Naive thymus-derived CD8-positive, alpha-beta T cell (primary cell): ENCODE data around the gene CAMK2D. TPM values are rescaled to one million over a fixed set of nuclear protein-coding genes. Genes with fewer than 3 reads are reported as not detected.

Experiments
- ATAC-seq, 2 donors: fragments of 150-1000 bp; cut with Tn5 transposase in 1 of 2; sonication (Bioruptor Pico), chemical (Tn5 transposase) in 1 of 2; 1 replicate in 1 of 2; 2 replicates in 1 of 2; pipeline ENCODE4 v1.10.0; 2021; ENCODE audit warnings: mild to moderate bottlenecking in 2 of 2, moderate library complexity in 2 of 2
- POLR2A ChIA-PET: fragments of 350-600 bp; sonication (Branson Sonifier 250); formaldehyde crosslinking; loops from one replicate; lab custom pipeline; 2021; ENCODE audit warnings: antibody characterized with exemption; lab: Charles Lee
- DNase-seq, 10 donors: peaks; one replicate each; pipeline versions ENCODE4 v3.0.0 to v3.0.0-alpha.2; 2020 to 2022
- H3K27ac Mint-ChIP-seq, 10 donors: one replicate each; pipeline ENCODE4 v1.8.0; 2020 to 2022; ENCODE audit warnings: mild to moderate bottlenecking in 10 of 10, mixed read lengths in 10 of 10, moderate library complexity in 4 of 10, inconsistent platforms in 1 of 10
- H3K27me3 Mint-ChIP-seq, 5 donors: one replicate each; pipeline ENCODE4 v1.8.0; 2021 to 2022; ENCODE audit warnings: mixed read lengths in 5 of 5
- H3K36me3 Mint-ChIP-seq, 3 donors: one replicate each; pipeline ENCODE4 v1.8.0; 2020 to 2022; ENCODE audit warnings: mixed read lengths in 3 of 3, mild to moderate bottlenecking in 2 of 3, inconsistent platforms in 1 of 3
- H3K4me1 Mint-ChIP-seq, 4 donors: one replicate each; pipeline ENCODE4 v1.8.0; 2021 to 2022; ENCODE audit warnings: mixed read lengths in 4 of 4
- H3K4me3 Mint-ChIP-seq, 10 donors: one replicate each; pipeline ENCODE4 v1.8.0; 2020 to 2022; ENCODE audit warnings: mild to moderate bottlenecking in 10 of 10, mixed read lengths in 10 of 10, moderate library complexity in 6 of 10, inconsistent platforms in 1 of 10
- H3K9me3 Mint-ChIP-seq, 9 donors: one replicate each; pipeline ENCODE4 v1.8.0; 2020 to 2022; ENCODE audit warnings: mixed read lengths in 9 of 9, mild to moderate bottlenecking in 3 of 9, inconsistent platforms in 1 of 9, moderate library complexity in 1 of 9
- polyA plus RNA-seq, 3 donors: library from polyadenylated mRNA; unstranded; fragments of 300-500 nt; fragmentation: Illumina TruSeq; gene quantifications; one replicate each; pipeline ENCODE4 v1.2.3, GENCODE V29; 2021
- total RNA-seq, 8 experiments: library from RNA in 2 of 8; stranded (reverse) in 2 of 8; gene quantifications; one replicate each; pipeline ENCODE4 v1.2.3 and lab custom pipeline; 2021 to 2026

CAMK2D gene
- total and polyA plus RNA-seq, 5 experiments from 2014 or later: 10.4 to 40.8 (median 12.0) TPM

DNA sequence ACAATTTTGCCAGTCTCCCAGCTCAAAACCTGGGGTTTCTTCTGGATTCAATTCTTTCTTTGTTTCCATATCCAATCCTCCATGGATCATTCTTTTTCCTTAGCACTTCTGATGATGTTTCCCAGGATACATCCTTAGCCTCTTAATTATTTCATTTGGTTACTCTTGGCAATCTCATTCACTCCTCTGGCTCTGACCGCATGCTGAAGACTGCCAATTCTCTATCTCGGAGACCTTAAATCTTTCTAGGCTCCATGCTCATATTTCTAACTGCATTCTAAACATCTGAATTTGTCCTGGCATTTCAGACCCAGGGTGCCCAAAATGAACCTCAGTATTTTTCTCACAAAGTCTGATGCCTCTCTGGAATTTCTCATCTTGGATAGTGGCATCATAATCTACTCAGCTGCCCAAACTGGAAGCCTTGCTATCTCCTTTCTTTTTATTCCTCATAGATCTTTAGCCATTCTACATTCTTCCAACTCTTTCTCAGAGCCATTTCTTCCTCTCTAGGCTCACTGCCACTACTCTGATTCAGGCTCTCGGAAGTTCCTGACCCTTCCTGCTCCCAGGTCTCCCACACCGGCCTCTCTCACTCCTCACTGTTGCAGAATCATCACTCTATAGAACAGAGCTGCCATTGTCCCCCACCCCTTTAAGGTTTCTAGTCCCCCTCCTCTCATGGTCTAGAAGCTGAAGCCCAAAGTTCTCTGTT, 290.2 kb downstream of the CAMK2D start:
- peak overlapping the region in 2 of 10 donors; percentile 8 to 11 for H3K27ac Mint-ChIP-seq
- DNase-seq (no peak), ATAC-seq (no peak)
- peaks cover under 1 to 29% (median 18%) of the 10 kb centered on the region in 3 donors for H3K36me3 Mint-ChIP-seq
- H3K4me1 Mint-ChIP-seq: peaks cover 0 to 10% (median 4%) of the 10 kb centered on the region in 4 donors
- H3K9me3 Mint-ChIP-seq: peaks cover 0 to under 1% (median 0%) of the 10 kb centered on the region in 9 donors
- no peaks in the 10 kb centered on the region for H3K27me3 Mint-ChIP-seq
- H3K4me3 Mint-ChIP-seq: no peak overlapping the region
- POLR2A ChIA-PET: no interaction called here

DNA sequence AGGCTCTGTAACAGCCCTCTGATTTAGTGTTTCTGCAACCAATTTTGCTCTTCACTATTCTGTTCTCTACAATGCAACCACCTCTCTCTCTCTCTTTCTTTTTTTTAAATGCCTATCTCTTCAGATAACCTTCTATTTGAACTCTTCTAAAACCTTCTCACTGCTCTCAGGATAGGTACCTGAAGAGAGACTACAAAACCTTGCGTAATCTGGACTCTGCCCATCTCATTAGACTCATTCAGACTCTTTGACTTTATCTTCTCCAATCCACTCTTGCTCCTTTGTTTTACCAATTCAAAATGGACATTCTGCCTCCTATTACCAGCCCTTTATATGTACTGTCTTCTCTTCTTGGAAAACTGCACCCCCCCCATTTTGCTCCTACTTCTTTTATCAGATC, 291.6 kb downstream of the CAMK2D start:
- Mint-ChIP-seq H3K4me1 (peaks cover 0 to 10% (median 4%) of the 10 kb centered on the region in 4 donors), H3K36me3 (peaks cover 0 to 30% (median 13%) of the 10 kb centered on the region in 3 donors), H3K4me3 (peak overlapping the region in 1 of 10 donors; percentile 22), H3K27ac (peak overlapping the region in 3 of 10 donors; percentile 4 to 39 (median 20)), H3K27me3 (no peaks in the 10 kb centered on the region), H3K9me3 (no peaks in the 10 kb centered on the region)
- ATAC-seq: no peak
- DNase-seq: no peak
- POLR2A ChIA-PET: no interaction called here

DNA sequence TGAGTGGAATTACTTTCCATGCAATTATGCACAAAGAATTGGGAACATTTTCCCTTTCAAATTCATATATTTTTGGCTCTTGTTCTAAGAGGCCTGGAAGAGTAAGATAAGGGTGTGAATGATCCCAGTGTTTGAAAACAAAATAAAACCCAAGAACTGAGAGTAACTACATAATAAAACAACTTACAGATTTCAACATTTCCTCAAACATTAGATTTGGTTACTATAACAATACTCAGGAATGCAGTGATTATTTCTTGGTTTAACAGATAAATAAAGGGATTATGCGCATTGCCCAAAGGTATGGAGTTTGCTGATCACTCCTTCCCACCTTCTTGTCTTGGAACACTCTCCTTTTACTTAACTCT, 292.5 kb downstream of the CAMK2D start:
- no peak overlapping the region for H3K4me3 Mint-ChIP-seq
- H3K4me1 Mint-ChIP-seq: peaks cover 0 to 10% (median 4%) of the 10 kb centered on the region in 4 donors
- H3K27ac Mint-ChIP-seq: peak overlapping the region in 1 of 10 donors; percentile 0
- POLR2A ChIA-PET: no interaction called here
- peaks cover 0 to 34% (median 15%) of the 10 kb centered on the region in 3 donors for H3K36me3 Mint-ChIP-seq
- no peaks in the 10 kb centered on the region for H3K9me3 Mint-ChIP-seq
- ATAC-seq: no peak
- no peaks in the 10 kb centered on the region for H3K27me3 Mint-ChIP-seq
- no peak for DNase-seq

DNA sequence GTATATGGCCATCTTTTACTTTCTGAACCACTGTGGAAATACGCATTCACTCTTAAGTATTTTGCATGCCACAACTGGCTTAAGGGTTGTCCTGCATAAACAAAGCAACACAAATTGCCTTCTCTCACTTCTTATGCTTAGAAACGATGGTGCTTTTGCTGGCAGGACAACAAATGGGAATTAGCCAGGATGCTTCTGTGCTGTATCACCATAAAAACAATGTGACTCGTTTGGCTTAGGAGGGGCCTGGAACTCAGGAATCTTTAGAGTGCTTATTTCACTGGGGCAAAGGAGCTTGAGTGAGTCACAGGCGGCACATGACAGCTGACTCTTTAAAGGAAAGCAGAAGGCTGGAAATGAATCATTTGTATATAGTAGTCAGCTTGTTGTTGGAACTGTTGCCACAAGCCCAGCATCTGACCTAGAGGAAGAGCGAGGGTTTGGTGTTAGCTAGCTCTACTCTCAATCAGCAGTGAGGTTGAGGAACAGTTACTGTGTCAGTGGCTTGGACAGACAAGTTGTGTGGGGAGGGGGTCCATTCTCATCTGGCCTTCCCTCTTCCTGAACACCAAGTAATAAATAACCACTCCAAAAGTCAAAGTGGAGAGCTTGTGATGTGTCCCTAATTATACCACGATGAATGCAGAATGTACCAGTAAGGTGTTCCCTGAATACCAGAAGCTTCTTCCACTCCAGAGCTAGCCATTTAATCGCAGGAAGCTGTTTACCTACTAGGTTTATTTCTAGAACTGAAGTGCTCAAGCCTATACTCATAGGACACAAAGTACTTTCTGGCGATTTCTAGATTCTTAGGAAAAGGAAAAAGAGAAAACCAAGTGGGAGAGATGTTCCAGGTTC, 293.1 kb downstream of the CAMK2D start:
- no peak for ATAC-seq
- Mint-ChIP-seq H3K27me3 (no peaks in the 10 kb centered on the region), H3K27ac (peak overlapping the region in 2 of 10 donors; percentile 46 to 72), H3K4me1 (peaks cover 0 to 10% (median 4%) of the 10 kb centered on the region in 4 donors), H3K9me3 (no peaks in the 10 kb centered on the region), H3K4me3 (no peak overlapping the region), H3K36me3 (peaks cover 0 to 36% (median 14%) of the 10 kb centered on the region in 3 donors)
- DNase-seq: no peak
- POLR2A ChIA-PET: no interaction called here

DNA sequence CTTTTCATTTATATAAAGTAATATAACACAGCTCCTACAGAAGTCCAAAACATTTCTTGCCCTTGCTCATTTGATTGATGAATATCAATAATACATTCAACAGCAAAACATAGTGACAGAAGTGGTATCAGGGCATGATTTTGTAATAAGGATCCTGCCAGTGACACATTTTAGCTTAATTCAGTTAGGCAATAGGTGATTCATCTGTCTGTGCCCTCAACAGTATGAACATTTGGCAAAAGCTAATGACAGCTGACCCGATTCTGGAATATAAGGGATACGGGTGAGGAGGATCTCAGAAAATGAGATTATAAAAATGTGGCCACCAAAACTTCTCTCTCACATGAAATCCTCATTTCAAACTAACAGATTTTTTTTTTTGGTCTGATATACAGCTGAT, 294.0 kb downstream of the CAMK2D start:
- POLR2A ChIA-PET: no interaction called here
- H3K4me1 Mint-ChIP-seq: peaks cover 0 to 10% (median 4%) of the 10 kb centered on the region in 4 donors
- no peaks in the 10 kb centered on the region for H3K9me3 Mint-ChIP-seq
- H3K27me3 Mint-ChIP-seq: no peaks in the 10 kb centered on the region
- H3K4me3 Mint-ChIP-seq: no peak overlapping the region
- peaks cover 0 to 36% (median 14%) of the 10 kb centered on the region in 3 donors for H3K36me3 Mint-ChIP-seq
- DNase-seq (no peak), ATAC-seq (no peak)
- peak overlapping the region in 1 of 10 donors; percentile 19 for H3K27ac Mint-ChIP-seq

DNA sequence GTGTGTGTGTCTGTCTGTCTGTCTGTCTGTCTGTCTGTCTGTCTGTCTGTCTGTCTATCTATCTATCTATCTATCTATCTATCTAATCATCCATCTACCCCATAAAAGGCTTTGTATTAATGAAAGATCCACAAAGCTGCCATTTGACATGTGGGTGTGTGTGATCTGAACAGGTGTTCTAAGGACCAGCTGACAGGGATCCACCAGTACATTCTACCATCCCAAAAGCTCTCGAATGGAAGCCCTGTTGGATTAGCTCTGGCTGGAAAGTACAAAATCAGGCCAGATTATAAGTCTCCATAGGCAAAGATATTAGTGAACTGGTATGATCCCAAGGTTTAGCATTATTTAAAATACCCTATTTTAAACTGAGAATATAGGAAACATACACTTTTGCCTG, 299.3 kb downstream of the CAMK2D start:
- Mint-ChIP-seq H3K36me3 (peaks cover 14 to 61% (median 31%) of the 10 kb centered on the region in 3 donors), H3K4me3 (no peak overlapping the region), H3K4me1 (peaks cover 0 to 3% (median 0%) of the 10 kb centered on the region in 4 donors), H3K27me3 (no peaks in the 10 kb centered on the region), H3K27ac (no peak overlapping the region), H3K9me3 (no peaks in the 10 kb centered on the region)
- POLR2A ChIA-PET: no interaction called here
- ATAC-seq (no peak), DNase-seq (no peak)

DNA sequence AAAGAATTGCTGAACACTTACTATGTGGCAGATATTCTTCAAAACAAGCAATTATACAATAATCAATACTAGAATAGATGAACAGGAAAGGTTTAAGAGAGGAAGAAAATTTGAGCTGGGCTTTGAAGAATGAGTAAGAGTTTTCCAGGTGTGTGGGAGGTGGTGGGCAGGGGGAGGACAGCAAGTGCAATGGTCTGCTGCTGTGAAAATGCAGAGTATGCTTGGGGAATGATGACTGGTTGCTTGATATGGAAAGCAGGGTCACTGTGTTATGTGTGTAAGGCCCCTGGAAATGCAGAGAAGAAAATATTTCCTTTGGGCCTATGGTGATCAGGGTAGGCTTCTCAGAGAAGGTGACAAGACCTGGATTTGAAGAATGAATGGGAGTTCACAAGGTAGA, 300.3 kb downstream of the CAMK2D start:
- Mint-ChIP-seq H3K36me3 (peaks cover 14 to 71% (median 40%) of the 10 kb centered on the region in 3 donors), H3K9me3 (no peaks in the 10 kb centered on the region), H3K4me1 (peaks cover 0 to 3% (median 0%) of the 10 kb centered on the region in 4 donors), H3K4me3 (no peak overlapping the region), H3K27me3 (no peaks in the 10 kb centered on the region), H3K27ac (peak overlapping the region in 1 of 10 donors; percentile 51)
- DNase-seq: no peak
- ATAC-seq: no peak
- POLR2A ChIA-PET: no interaction called here

DNA sequence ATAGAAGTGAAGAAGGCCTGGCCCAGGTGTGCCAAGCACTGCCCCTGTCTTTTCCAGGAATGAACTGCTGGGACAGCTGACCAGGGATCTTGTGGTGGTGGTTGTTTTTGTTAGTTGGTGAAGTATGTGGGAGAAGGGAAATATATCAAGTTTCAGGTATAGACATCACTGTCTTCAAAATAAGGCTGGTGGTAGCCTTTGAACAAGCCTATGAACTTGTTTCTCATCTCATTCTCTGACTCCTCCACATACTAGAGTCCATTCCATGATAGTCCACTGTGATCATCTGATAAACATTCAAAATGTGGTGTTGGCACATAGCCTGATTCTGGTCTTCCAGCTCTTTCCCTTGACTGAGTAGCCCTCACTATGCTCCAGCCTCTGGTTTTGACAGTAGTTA, 303.7 kb downstream of the CAMK2D start:
- POLR2A ChIA-PET: no interaction called here
- peak overlapping the region in 2 of 10 donors; percentile 10 to 12 for H3K27ac Mint-ChIP-seq
- ATAC-seq (no peak), DNase-seq (no peak)
- peaks cover 0 to 5% (median 1%) of the 10 kb centered on the region in 4 donors for H3K4me1 Mint-ChIP-seq
- no peaks in the 10 kb centered on the region for H3K27me3 Mint-ChIP-seq
- no peaks in the 10 kb centered on the region for H3K9me3 Mint-ChIP-seq
- H3K4me3 Mint-ChIP-seq: no peak overlapping the region
- peaks cover 14 to 75% (median 42%) of the 10 kb centered on the region in 3 donors for H3K36me3 Mint-ChIP-seq

DNA sequence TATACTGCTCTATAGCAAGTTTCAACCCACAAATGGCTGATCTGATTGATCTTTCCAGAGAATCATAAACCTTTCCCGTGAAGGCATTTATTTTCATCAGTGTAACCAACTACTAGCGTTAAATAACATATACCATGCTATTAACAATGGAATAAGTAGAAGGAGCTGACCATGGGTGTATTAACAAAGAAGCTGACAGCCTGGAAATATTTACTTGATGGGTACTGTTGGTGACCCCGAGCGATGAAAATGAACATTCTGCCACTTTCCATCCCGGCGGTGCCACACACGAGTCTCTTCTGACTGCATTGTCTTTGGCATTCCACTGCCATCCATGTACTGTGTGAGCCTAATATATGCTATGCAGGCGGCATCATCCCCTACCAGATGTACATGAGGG, 304.4 kb downstream of the CAMK2D start:
- Mint-ChIP-seq H3K36me3 (peaks cover 14 to 75% (median 41%) of the 10 kb centered on the region in 3 donors), H3K4me3 (no peak overlapping the region), H3K9me3 (no peaks in the 10 kb centered on the region), H3K27me3 (no peaks in the 10 kb centered on the region), H3K4me1 (peaks cover 0 to 5% (median 1%) of the 10 kb centered on the region in 4 donors), H3K27ac (peak overlapping the region in 1 of 10 donors; percentile 14)
- POLR2A ChIA-PET: no interaction called here
- DNase-seq (no peak), ATAC-seq (no peak)

DNA sequence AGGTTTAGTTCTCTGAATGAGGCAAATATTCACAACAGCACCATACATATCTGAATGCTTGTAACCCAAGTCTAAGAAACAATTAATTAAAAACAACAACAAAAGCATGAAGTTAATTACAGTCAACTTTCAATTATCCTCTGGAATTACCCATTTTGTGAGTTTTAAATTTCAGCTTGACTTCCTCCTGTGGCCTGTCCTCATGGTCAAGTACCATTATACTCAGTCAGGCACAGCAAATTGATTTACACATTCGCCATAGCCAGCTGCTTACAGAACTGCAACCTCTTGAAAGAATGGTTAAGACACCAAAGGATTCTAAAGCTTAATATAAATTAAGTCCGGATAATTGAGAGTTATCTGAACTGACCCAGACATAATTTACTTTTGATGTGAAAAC, 306.5 kb downstream of the CAMK2D start:
- Mint-ChIP-seq H3K4me1 (peaks cover 0 to 3% (median 1%) of the 10 kb centered on the region in 4 donors), H3K4me3 (no peak overlapping the region), H3K27ac (no peak overlapping the region), H3K9me3 (no peaks in the 10 kb centered on the region), H3K27me3 (no peaks in the 10 kb centered on the region), H3K36me3 (peaks cover 7 to 62% (median 36%) of the 10 kb centered on the region in 3 donors)
- ATAC-seq (no peak), DNase-seq (no peak)
- POLR2A ChIA-PET: interaction anchor here (0.6 kb wide), 1 partner anchor 210 kb away, joined by 3 read pairs; no protein-coding TSS in a partner anchor

DNA sequence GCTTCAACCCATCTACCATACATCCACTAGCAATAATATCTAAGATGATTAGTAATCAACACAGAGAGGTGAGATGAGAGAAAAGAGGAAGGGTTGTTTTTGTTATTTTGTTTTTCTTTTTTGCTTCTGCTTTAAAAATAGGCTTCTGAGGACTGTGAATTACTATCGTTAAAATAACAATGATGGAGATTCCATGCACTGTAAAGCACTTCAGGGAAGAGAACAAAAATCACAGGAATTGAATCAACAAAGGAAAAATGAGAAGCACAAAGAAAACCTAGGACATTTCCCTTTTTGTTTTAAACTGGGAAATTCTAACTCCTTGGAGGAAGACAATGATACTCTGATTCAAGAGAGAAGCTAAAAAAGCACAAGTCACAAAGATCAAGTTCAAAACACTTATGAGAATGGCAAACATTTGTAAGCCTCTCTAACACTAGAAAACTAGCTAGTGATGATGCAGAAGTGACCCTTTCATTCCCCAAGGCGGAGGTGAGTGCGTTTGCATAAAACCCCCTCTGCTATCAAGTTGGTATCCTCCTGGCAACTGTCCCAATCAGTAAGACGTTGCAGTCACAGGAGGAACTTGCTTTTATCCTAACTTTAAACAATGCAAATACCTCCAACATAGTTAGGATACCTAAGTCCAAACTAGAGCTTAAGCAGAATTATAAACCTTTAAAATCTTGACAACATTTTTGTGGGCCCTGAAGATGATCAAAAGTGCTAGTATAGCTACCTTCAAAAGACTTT, 308.5 kb downstream of the CAMK2D start:
- DNase-seq (no peak), ATAC-seq (no peak)
- H3K36me3 Mint-ChIP-seq: peaks cover 5 to 46% (median 24%) of the 10 kb centered on the region in 3 donors
- no peaks in the 10 kb centered on the region for H3K9me3 Mint-ChIP-seq
- H3K4me3 Mint-ChIP-seq: no peak overlapping the region
- H3K27ac Mint-ChIP-seq: peak overlapping the region in 6 of 10 donors; percentile 0 to 69 (median 33)
- no peaks in the 10 kb centered on the region for H3K27me3 Mint-ChIP-seq
- POLR2A ChIA-PET: no interaction called here
- H3K4me1 Mint-ChIP-seq: peaks cover 0 to 3% (median 1%) of the 10 kb centered on the region in 4 donors

DNA sequence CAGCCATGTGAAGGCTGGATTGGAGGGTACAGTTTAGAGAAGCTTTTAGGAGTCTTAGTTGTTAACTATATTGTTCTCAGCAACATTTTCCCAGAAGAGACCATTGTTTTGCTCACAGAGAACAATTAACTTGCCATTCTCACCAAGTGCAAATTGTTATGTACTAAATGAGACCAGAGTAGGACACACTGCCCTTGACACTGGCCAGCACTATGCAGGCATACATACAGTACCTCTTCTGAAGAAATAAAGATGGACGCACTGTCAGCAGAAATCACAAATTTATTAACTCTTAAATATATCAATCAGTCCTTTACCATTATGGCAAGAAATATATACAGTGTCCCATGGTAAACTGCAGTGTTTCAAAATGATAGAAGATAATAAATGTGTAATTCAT, 309.4 kb downstream of the CAMK2D start:
- H3K27me3 Mint-ChIP-seq: no peaks in the 10 kb centered on the region
- POLR2A ChIA-PET: no interaction called here

More for the DNA sequence above, 309.4 kb downstream of the CAMK2D start:
- H3K27ac Mint-ChIP-seq: no peak overlapping the region
- H3K9me3 Mint-ChIP-seq: peaks cover 0 to 1% (median 0%) of the 10 kb centered on the region in 9 donors
- DNase-seq (no peak), ATAC-seq (no peak)
- peaks cover 0 to 3% (median 1%) of the 10 kb centered on the region in 4 donors for H3K4me1 Mint-ChIP-seq
- peaks cover 0 to 37% (median 19%) of the 10 kb centered on the region in 3 donors for H3K36me3 Mint-ChIP-seq
- H3K4me3 Mint-ChIP-seq: no peak overlapping the region
